AG04450 (cell line): ENCODE results near the gene LNPK. TPM values are rescaled to one million over a fixed set of nuclear protein-coding genes. Genes with fewer than 3 reads are reported as not detected.

ENCODE experiments used
- CTCF ChIA-PET: fragments of 300-600, 350-600 bp; formaldehyde crosslinking; extraction: SDS; loops from one replicate; lab custom pipeline; 2022; ENCODE audit warnings: antibody characterized with exemption, inconsistent platforms; lab: Charles Lee
- POLR2A ChIA-PET: fragments of 350-600 bp; formaldehyde crosslinking; extraction: SDS; loops from one replicate; lab custom pipeline; 2021; ENCODE audit warnings: antibody characterized with exemption, inconsistent platforms; lab: Yijun Ruan, JAX
- DNase-seq: peaks from one replicate; pipeline ENCODE4 v3.0.0-alpha.2; 2011; ENCODE audit warnings: low read depth, low spot score
- H3K27ac ChIP-seq: one replicate; pipeline ENCODE4 v1.5.1; 2012; ENCODE audit warnings: low read depth, low read length, control low read depth
- H3K27me3 ChIP-seq: one replicate; pipeline ENCODE4 v1.6.0; 2012; ENCODE audit warnings: low read length; ENCODE audit not compliant: control insufficient read depth, insufficient read depth
- H3K4me3 ChIP-seq: 2 replicates; pipeline ENCODE4 v1.5.1; 2011; ENCODE audit warnings: mild to moderate bottlenecking, low read depth, low read length, control low read depth
- H3K9me3 ChIP-seq: 2 replicates; pipeline ENCODE4 v1.5.1; 2012; ENCODE audit warnings: low read length; ENCODE audit not compliant: control insufficient read depth, insufficient read depth
- CTCF ChIP-seq: IDR thresholded peaks from 2 replicates; pipeline ENCODE4 v1.5.1; 2011; ENCODE audit warnings: low read depth, low read length, control low read depth, inconsistent platforms
- polyA plus RNA-seq: library from polyadenylated mRNA; depleted of rRNA; stranded (reverse); fragments of >200 nt; gene quantifications from 2 replicates; pipeline ENCODE4 v1.2.3, GENCODE V29; 2011

The LNPK gene
- polyA plus RNA-seq, 1 experiment, result 29.8 TPM

- CTCF ChIA-PET, result interaction anchor here (2.4 kb wide), 1 partner anchor 337 kb away, joined by 7 read pairs; no protein-coding TSS in a partner anchor
Measured at GRCh38 chr2:176027806-176028205, 25.7 kb upstream of the LNPK start.

DNA sequence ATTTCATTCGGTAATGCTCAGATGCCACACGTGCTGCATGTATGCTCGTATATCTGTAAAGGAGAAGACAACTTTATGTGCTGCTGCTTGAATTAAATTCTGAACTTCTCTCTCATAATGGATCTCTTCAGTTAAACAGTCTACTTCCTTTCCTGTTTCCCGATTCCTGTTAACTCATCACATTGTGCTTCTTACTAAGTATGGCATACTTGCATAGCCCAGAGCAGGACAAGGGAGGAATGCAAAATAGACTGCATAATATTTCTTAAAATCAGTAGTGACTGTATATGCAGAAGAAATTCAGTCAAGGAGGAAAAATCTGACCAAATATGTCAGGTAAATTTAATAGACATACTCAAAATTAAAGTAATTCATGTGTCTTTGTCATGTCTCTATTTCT, 23.9 kb upstream of the LNPK start:
- Histone ChIP-seq H3K27ac (no peak overlapping the region), H3K27me3 (no peaks in the 10 kb centered on the region), H3K9me3 (no peaks in the 10 kb centered on the region), H3K4me3 (no peak overlapping the region)
- POLR2A ChIA-PET, result no interaction called here
- CTCF ChIA-PET, result no interaction called here
- TF ChIP-seq CTCF, result no peak
- no peak for DNase-seq

More at GRCh38 chr2:176027806-176028205, 25.7 kb upstream of the LNPK start:
- no peak for DNase-seq
- no peaks in the 10 kb centered on the region for H3K9me3 ChIP-seq
- H3K27ac ChIP-seq, result no peak overlapping the region
- POLR2A ChIA-PET, result no interaction called here
- H3K4me3 ChIP-seq, result no peak overlapping the region
- no peaks in the 10 kb centered on the region for H3K27me3 ChIP-seq
- TF ChIP-seq CTCF, result no peak

- no peak for DNase-seq
- CTCF ChIA-PET, result interaction anchor here (0.5 kb wide), 1 partner anchor 35 kb away, joined by 7 read pairs; no protein-coding TSS in a partner anchor
- Histone ChIP-seq H3K27me3 (no peaks in the 10 kb centered on the region), H3K9me3 (no peaks in the 10 kb centered on the region), H3K4me3 (no peak overlapping the region), H3K27ac (no peak overlapping the region)
- TF ChIP-seq CTCF, result no peak
- POLR2A ChIA-PET, result no interaction called here
Measured at GRCh38 chr2:176024083-176024482, 22.0 kb upstream of the LNPK start.

GRCh38 chr2:176022048-176022447, 20.0 kb upstream of the LNPK start:
- Histone ChIP-seq H3K27ac (no peak overlapping the region), H3K27me3 (no peaks in the 10 kb centered on the region), H3K9me3 (no peaks in the 10 kb centered on the region), H3K4me3 (no peak overlapping the region)
- TF ChIP-seq CTCF, result no peak
- ChIA-PET CTCF (no interaction called here), POLR2A (no interaction called here)
- no peak for DNase-seq

GRCh38 chr2:176020400-176020799, 18.3 kb upstream of the LNPK start:
- no peak overlapping the region for H3K27ac ChIP-seq
- H3K27me3 ChIP-seq, result no peaks in the 10 kb centered on the region
- H3K4me3 ChIP-seq, result no peak overlapping the region
- no peak for DNase-seq
- H3K9me3 ChIP-seq, result no peaks in the 10 kb centered on the region
- POLR2A ChIA-PET, result no interaction called here
- CTCF ChIA-PET, result no interaction called here
- no peak for TF ChIP-seq CTCF
